Immature natural killer cell (primary cell): ENCODE measurements around the gene EPHA1. TPM values are rescaled to one million over a fixed set of nuclear protein-coding genes. Genes with fewer than 3 reads are reported as not detected.

ENCODE experiments used
- DNase-seq, 3 donors: peaks; one replicate each; pipeline ENCODE4 v3.0.0; 2022; ENCODE audit warnings: mixed read lengths in 1 of 3
- H3K27ac Mint-ChIP-seq, 6 donors: one replicate each; pipeline ENCODE4 v1.8.0; 2020; ENCODE audit warnings: mixed read lengths in 6 of 6, mild to moderate bottlenecking in 5 of 6, inconsistent platforms in 4 of 6, moderate library complexity in 3 of 6
- H3K27me3 Mint-ChIP-seq, 3 donors: one replicate each; pipeline ENCODE4 v1.8.0; 2020 to 2021; ENCODE audit warnings: low read depth in 3 of 3, mild to moderate bottlenecking in 3 of 3, mixed read lengths in 3 of 3, moderate library complexity in 3 of 3, inconsistent platforms in 1 of 3
- H3K36me3 Mint-ChIP-seq, 3 donors: one replicate each; pipeline ENCODE4 v1.8.0; 2020; ENCODE audit warnings: mixed read lengths in 3 of 3, inconsistent platforms in 2 of 3, mild to moderate bottlenecking in 2 of 3
- H3K4me1 Mint-ChIP-seq, 2 donors: one replicate each; pipeline ENCODE4 v1.8.0; 2020; ENCODE audit warnings: inconsistent platforms in 2 of 2, mild to moderate bottlenecking in 2 of 2, mixed read lengths in 2 of 2, moderate library complexity in 1 of 2
- H3K4me3 Mint-ChIP-seq, 5 donors: one replicate each; pipeline ENCODE4 v1.8.0; 2020; ENCODE audit warnings: mild to moderate bottlenecking in 5 of 5, mixed read lengths in 5 of 5, inconsistent platforms in 3 of 5, moderate library complexity in 3 of 5
- H3K9me3 Mint-ChIP-seq, 6 donors: one replicate each; pipeline ENCODE4 v1.8.0; 2020; ENCODE audit warnings: mild to moderate bottlenecking in 6 of 6, mixed read lengths in 6 of 6, inconsistent platforms in 4 of 6, moderate library complexity in 3 of 6
- polyA plus RNA-seq, 3 donors: library from polyadenylated mRNA; unstranded; fragments of 300-500 nt; fragmentation: Illumina TruSeq; gene quantifications; one replicate each; pipeline ENCODE4 v1.2.3, GENCODE V29; 2021

EPHA1 gene
- polyA plus RNA-seq, 3 donors from 2014 or later: 0.22 to 0.51 TPM; not detected in 1

GRCh38 chr7:143359771-143360353, 48.8 kb downstream of the EPHA1 start:
- H3K4me1 Mint-ChIP-seq: peaks cover 13 to 17% of the 10 kb centered on the region in 2 donors
- DNase-seq: no peak
- no peaks in the 10 kb centered on the region for H3K9me3 Mint-ChIP-seq
- H3K27ac Mint-ChIP-seq: no peak overlapping the region
- peaks cover 3 to 25% (median 16%) of the 10 kb centered on the region in 3 donors for H3K27me3 Mint-ChIP-seq
- H3K36me3 Mint-ChIP-seq: peaks cover 0 to 7% (median 0%) of the 10 kb centered on the region in 3 donors
- peak overlapping the region in 4 of 5 donors; percentile 16 to 75 (median 66) for H3K4me3 Mint-ChIP-seq

GRCh38 chr7:143358626-143359025, 50.0 kb downstream of the EPHA1 start:
- Mint-ChIP-seq H3K4me1 (peaks cover 13 to 17% of the 10 kb centered on the region in 2 donors), H3K9me3 (no peaks in the 10 kb centered on the region), H3K27ac (no peak overlapping the region), H3K36me3 (peaks cover 0 to 7% (median 0%) of the 10 kb centered on the region in 3 donors), H3K4me3 (no peak overlapping the region), H3K27me3 (peaks cover 3 to 19% (median 11%) of the 10 kb centered on the region in 3 donors)
- no peak for DNase-seq

GRCh38 chr7:143356414-143357050, 52.1 kb downstream of the EPHA1 start:
- Mint-ChIP-seq H3K9me3 (no peaks in the 10 kb centered on the region), H3K27ac (peak overlapping the region in 2 of 6 donors; percentile 10 to 12), H3K36me3 (peaks cover 0 to 7% (median 0%) of the 10 kb centered on the region in 3 donors), H3K4me3 (no peak overlapping the region), H3K27me3 (peaks cover 0 to 12% (median 2%) of the 10 kb centered on the region in 3 donors), H3K4me1 (peaks cover 3 to 10% of the 10 kb centered on the region in 2 donors)
- DNase-seq: no peak

- H3K36me3 Mint-ChIP-seq: peaks cover 0 to 7% (median 0%) of the 10 kb centered on the region in 3 donors
- H3K27ac Mint-ChIP-seq: peak overlapping the region in 1 of 6 donors; percentile 13
- peaks cover 0 to 11% (median 0%) of the 10 kb centered on the region in 3 donors for H3K27me3 Mint-ChIP-seq
- DNase-seq: no peak
- no peaks in the 10 kb centered on the region for H3K9me3 Mint-ChIP-seq
- peaks cover 3 to 8% of the 10 kb centered on the region in 2 donors for H3K4me1 Mint-ChIP-seq
- no peak overlapping the region for H3K4me3 Mint-ChIP-seq
Measured at GRCh38 chr7:143355450-143356385, 52.9 kb downstream of the EPHA1 start.

GRCh38 chr7:143354965-143355364, 53.7 kb downstream of the EPHA1 start:
- H3K36me3 Mint-ChIP-seq: peaks cover 0 to 3% (median 0%) of the 10 kb centered on the region in 3 donors
- H3K27me3 Mint-ChIP-seq: peaks cover 0 to 9% (median 0%) of the 10 kb centered on the region in 3 donors
- H3K4me3 Mint-ChIP-seq: no peak overlapping the region
- no peak overlapping the region for H3K27ac Mint-ChIP-seq
- no peak for DNase-seq
- H3K9me3 Mint-ChIP-seq: no peaks in the 10 kb centered on the region
- peaks cover 0 to under 1% of the 10 kb centered on the region in 2 donors for H3K4me1 Mint-ChIP-seq

GRCh38 chr7:143354376-143354775, 54.3 kb downstream of the EPHA1 start:
- H3K4me1 Mint-ChIP-seq: no peaks in the 10 kb centered on the region
- no peak overlapping the region for H3K27ac Mint-ChIP-seq
- H3K36me3 Mint-ChIP-seq: peaks cover 0 to 3% (median 0%) of the 10 kb centered on the region in 3 donors
- H3K27me3 Mint-ChIP-seq: peaks cover 0 to 9% (median 0%) of the 10 kb centered on the region in 3 donors
- no peak overlapping the region for H3K4me3 Mint-ChIP-seq
- no peak for DNase-seq
- no peaks in the 10 kb centered on the region for H3K9me3 Mint-ChIP-seq

GRCh38 chr7:143352531-143353002, 56.1 kb downstream of the EPHA1 start:
- no peaks in the 10 kb centered on the region for H3K4me1 Mint-ChIP-seq
- DNase-seq: no peak
- H3K4me3 Mint-ChIP-seq: no peak overlapping the region
- H3K27ac Mint-ChIP-seq: no peak overlapping the region
- H3K27me3 Mint-ChIP-seq: peaks cover 0 to 2% (median 2%) of the 10 kb centered on the region in 3 donors
- no peaks in the 10 kb centered on the region for H3K9me3 Mint-ChIP-seq
- H3K36me3 Mint-ChIP-seq: no peaks in the 10 kb centered on the region

GRCh38 chr7:143351574-143351973, 57.1 kb downstream of the EPHA1 start:
- Mint-ChIP-seq H3K4me3 (no peak overlapping the region), H3K27me3 (peaks cover 2 to 3% (median 2%) of the 10 kb centered on the region in 3 donors), H3K9me3 (no peaks in the 10 kb centered on the region), H3K36me3 (no peaks in the 10 kb centered on the region), H3K4me1 (no peaks in the 10 kb centered on the region), H3K27ac (no peak overlapping the region)
- DNase-seq: no peak

GRCh38 chr7:143351060-143351459, 57.6 kb downstream of the EPHA1 start:
- H3K4me3 Mint-ChIP-seq: no peak overlapping the region

GRCh38 chr7:143347950-143348349, 60.7 kb downstream of the EPHA1 start:
- peaks cover 7 to 11% of the 10 kb centered on the region in 2 donors for H3K4me1 Mint-ChIP-seq
- no peaks in the 10 kb centered on the region for H3K9me3 Mint-ChIP-seq
- no peak overlapping the region for H3K27ac Mint-ChIP-seq
- no peak overlapping the region for H3K4me3 Mint-ChIP-seq
- no peak for DNase-seq
- peaks cover 5 to 7% (median 6%) of the 10 kb centered on the region in 3 donors for H3K27me3 Mint-ChIP-seq
- no peaks in the 10 kb centered on the region for H3K36me3 Mint-ChIP-seq

More at GRCh38 chr7:143351060-143351459, 57.6 kb downstream of the EPHA1 start:
- DNase-seq: no peak
- Mint-ChIP-seq H3K36me3 (no peaks in the 10 kb centered on the region), H3K9me3 (no peaks in the 10 kb centered on the region), H3K27ac (no peak overlapping the region), H3K4me1 (no peaks in the 10 kb centered on the region), H3K27me3 (peaks cover 2 to 3% (median 3%) of the 10 kb centered on the region in 3 donors)

- no peaks in the 10 kb centered on the region for H3K9me3 Mint-ChIP-seq
- no peak overlapping the region for H3K27ac Mint-ChIP-seq
- no peaks in the 10 kb centered on the region for H3K36me3 Mint-ChIP-seq
- peaks cover 3 to 8% (median 7%) of the 10 kb centered on the region in 3 donors for H3K27me3 Mint-ChIP-seq
- peak overlapping the region in 1 of 5 donors; percentile 82 for H3K4me3 Mint-ChIP-seq
- H3K4me1 Mint-ChIP-seq: peaks cover 7 to 11% of the 10 kb centered on the region in 2 donors
- no peak for DNase-seq
Measured at GRCh38 chr7:143346018-143346417, 62.6 kb downstream of the EPHA1 start.

- H3K4me1 Mint-ChIP-seq: peaks cover 7 to 11% of the 10 kb centered on the region in 2 donors
- peaks cover 3 to 9% (median 7%) of the 10 kb centered on the region in 3 donors for H3K27me3 Mint-ChIP-seq
- H3K27ac Mint-ChIP-seq: peak overlapping the region in 2 of 6 donors; percentile 29 to 37
- H3K36me3 Mint-ChIP-seq: no peaks in the 10 kb centered on the region
- DNase-seq: peak; percentile 36 to 54 (median 51)
- H3K4me3 Mint-ChIP-seq: peak overlapping the region; percentile 49 to 82 (median 78)
- no peaks in the 10 kb centered on the region for H3K9me3 Mint-ChIP-seq
Measured at GRCh38 chr7:143345428-143345900, 63.2 kb downstream of the EPHA1 start.

GRCh38 chr7:143343596-143343995, 65.1 kb downstream of the EPHA1 start:
- no peak overlapping the region for H3K27ac Mint-ChIP-seq
- no peaks in the 10 kb centered on the region for H3K9me3 Mint-ChIP-seq
- H3K27me3 Mint-ChIP-seq: peaks cover 3 to 9% (median 7%) of the 10 kb centered on the region in 3 donors
- DNase-seq: no peak
- no peaks in the 10 kb centered on the region for H3K36me3 Mint-ChIP-seq
- no peak overlapping the region for H3K4me3 Mint-ChIP-seq
- H3K4me1 Mint-ChIP-seq: peaks cover 7 to 11% of the 10 kb centered on the region in 2 donors
